ENCODE results near the gene YWHAB.

DNA sequence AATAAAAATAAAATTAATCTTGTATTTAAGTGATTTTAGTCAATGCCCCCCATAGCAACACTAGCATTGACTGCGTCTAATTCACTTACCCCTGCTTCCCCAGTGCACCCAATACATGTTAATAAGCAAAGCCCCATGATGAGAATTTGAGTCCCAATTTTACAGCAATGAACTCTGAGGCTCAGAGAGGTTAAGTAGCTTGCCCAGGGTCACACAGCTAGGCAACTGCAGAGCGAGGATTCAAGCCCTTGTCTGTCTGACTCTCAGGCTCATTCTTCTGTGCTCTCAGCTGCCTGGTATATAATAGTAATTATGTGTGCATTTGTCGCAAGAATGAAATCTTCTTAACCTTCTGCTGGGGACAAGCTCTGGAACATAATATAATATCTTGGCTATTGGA is 32.8 kb downstream of the YWHAB start:
- TF ChIP-seq, protein P1, sequence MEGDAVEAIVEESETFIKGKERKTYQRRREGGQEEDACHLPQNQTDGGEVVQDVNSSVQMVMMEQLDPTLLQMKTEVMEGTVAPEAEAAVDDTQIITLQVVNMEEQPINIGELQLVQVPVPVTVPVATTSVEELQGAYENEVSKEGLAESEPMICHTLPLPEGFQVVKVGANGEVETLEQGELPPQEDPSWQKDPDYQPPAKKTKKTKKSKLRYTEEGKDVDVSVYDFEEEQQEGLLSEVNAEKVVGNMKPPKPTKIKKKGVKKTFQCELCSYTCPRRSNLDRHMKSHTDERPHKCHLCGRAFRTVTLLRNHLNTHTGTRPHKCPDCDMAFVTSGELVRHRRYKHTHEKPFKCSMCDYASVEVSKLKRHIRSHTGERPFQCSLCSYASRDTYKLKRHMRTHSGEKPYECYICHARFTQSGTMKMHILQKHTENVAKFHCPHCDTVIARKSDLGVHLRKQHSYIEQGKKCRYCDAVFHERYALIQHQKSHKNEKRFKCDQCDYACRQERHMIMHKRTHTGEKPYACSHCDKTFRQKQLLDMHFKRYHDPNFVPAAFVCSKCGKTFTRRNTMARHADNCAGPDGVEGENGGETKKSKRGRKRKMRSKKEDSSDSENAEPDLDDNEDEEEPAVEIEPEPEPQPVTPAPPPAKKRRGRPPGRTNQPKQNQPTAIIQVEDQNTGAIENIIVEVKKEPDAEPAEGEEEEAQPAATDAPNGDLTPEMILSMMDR (IDR thresholded peaks at IDR 0.05): no peak
- no peak for TF ChIP-seq EZH2 (IDR thresholded peaks at IDR 0.05; ENCODE audit: borderline replicate concordance, insufficient read depth, low read depth, low read length, poor library complexity, severe bottlenecking)

All from B cell (primary cell).